Ishikawa (cell line): ENCODE results near the gene PARD3.

Source experiments
- CEBPB ChIP-seq: IDR thresholded peaks from 2 replicates; pipeline ENCODE4 v1.6.1; 2012
- EGR1 ChIP-seq: IDR thresholded peaks from 2 replicates; pipeline ENCODE4 v1.6.1; 2012
- EP300 ChIP-seq: IDR thresholded peaks from 2 replicates; pipeline ENCODE4 v1.6.1; 2012; ENCODE audit warnings: borderline replicate concordance
- MAX ChIP-seq: IDR thresholded peaks from 2 replicates; pipeline ENCODE4 v1.6.1; 2012
- NFIC ChIP-seq: IDR thresholded peaks from 2 replicates; pipeline ENCODE4 v1.6.1; 2012
- RAD21 ChIP-seq: IDR thresholded peaks from 2 replicates; pipeline ENCODE4 v1.6.1; 2012; ENCODE audit warnings: low read depth
- REST ChIP-seq: IDR thresholded peaks from 2 replicates; pipeline ENCODE4 v1.6.1; 2012; ENCODE audit warnings: low read depth, mild to moderate bottlenecking
- YY1 ChIP-seq: IDR thresholded peaks from 2 replicates; pipeline ENCODE4 v1.6.1; 2012; ENCODE audit warnings: low read depth

GRCh38 chr10:34756584-34756983, 58.5 kb downstream of the PARD3 start:
- TF ChIP-seq RAD21 (no peak), NFIC (no peak), REST (no peak), CEBPB (no peak), YY1 (no peak), MAX (no peak), EP300 (no peak), EGR1 (no peak)
